Measurements from ENCODE around the gene UCN3.
"Not testable (repeated sequence)": the region's sequence is repeated elsewhere in the genome, so short reads cannot be mapped to it uniquely, and the experiment has no call there.

DNA sequence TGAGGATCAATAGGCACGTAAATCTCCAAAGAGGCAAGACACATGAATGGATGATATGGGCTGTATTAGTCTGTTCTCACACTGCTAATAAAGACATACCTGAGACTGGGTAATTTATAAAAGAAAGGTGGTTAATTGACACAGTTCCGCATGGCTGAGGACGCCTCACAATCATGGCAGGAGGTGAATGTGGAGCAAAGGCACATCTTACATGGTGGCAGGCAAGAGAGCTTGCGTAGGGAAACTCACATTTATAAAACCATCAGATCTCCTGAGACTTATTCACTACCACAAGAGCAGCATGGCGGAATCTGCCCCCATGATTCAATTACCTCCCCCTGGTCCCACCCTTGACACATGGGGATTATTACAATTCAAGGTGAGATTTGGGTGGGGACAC is 14.4 kb downstream of the UCN3 start:
- not testable (repeated sequence) for TF ChIP-seq FOXM1 (IDR thresholded peaks at IDR 0.05; ENCODE audit: borderline replicate concordance); NFRKB (IDR thresholded peaks at IDR 0.05); ARNT (IDR thresholded peaks at IDR 0.05); SUZ12 (IDR thresholded peaks at IDR 0.05); L3MBTL2 (conservative IDR thresholded peaks at IDR 0.05); HDGF (IDR thresholded peaks at IDR 0.05; ENCODE audit: borderline replicate concordance); TARDBP (IDR thresholded peaks at IDR 0.05); ELF4 (IDR thresholded peaks at IDR 0.05); SP1 (IDR thresholded peaks at IDR 0.05); CTBP1 (IDR thresholded peaks at IDR 0.05; ENCODE audit: borderline replicate concordance); BHLHE40 (IDR thresholded peaks at IDR 0.05; ENCODE audit: borderline replicate concordance); ZNF384 (IDR thresholded peaks at IDR 0.05); FOXA1 (IDR thresholded peaks at IDR 0.05)
- TF ChIP-seq, protein P1, sequence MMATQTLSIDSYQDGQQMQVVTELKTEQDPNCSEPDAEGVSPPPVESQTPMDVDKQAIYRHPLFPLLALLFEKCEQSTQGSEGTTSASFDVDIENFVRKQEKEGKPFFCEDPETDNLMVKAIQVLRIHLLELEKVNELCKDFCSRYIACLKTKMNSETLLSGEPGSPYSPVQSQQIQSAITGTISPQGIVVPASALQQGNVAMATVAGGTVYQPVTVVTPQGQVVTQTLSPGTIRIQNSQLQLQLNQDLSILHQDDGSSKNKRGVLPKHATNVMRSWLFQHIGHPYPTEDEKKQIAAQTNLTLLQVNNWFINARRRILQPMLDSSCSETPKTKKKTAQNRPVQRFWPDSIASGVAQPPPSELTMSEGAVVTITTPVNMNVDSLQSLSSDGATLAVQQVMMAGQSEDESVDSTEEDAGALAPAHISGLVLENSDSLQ (IDR thresholded peaks at IDR 0.05), result not testable (repeated sequence)

All from HEK293T (cell line).